ENCODE measurements around the gene RYK.
"Not testable (repeated sequence)": the region's sequence is repeated elsewhere in the genome, so short reads cannot be mapped to it uniquely, and the experiment has no call there.

Gene RYK

DNA sequence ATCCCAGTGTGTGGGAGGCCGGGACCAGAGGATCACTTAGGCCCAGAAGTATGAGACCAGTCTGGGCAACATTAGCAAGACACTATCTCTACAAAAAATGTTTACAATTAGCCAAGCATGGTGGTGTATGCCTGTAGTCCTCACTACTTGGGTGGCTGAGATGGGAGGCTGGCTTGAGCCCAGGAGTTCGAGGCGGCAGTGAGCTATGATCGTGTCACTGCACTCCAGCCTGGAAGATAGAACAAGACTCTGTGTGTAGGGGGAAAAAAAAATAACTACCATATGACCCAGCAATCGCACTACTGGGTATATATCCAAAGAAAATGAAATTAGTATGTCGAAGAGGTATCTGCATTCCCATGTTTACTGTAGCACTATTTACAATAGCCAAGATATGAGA, 22.6 kb downstream of the RYK start:
- Histone ChIP-seq H3K9ac (ENCODE audit: low read depth, low read length, poor library complexity, severe bottlenecking) (no peak overlapping the region), H4K20me1 (ENCODE audit: insufficient read depth, low read length, poor library complexity, severe bottlenecking) (peaks cover 25% of the 10 kb centered on the region), H2AFZ (ENCODE audit: low read length) (no peak overlapping the region), H3K36me3 (ENCODE audit: insufficient read depth, low read length) (no peaks in the 10 kb centered on the region), H3K4me3 (ENCODE audit: low read length, poor library complexity, severe bottlenecking) (no peak overlapping the region), H3K4me1 (ENCODE audit: insufficient read depth, low read length, poor library complexity, severe bottlenecking) (peaks cover 18% of the 10 kb centered on the region), H3K9me3 (ENCODE audit: insufficient read depth, low read depth, low read length) (no peaks in the 10 kb centered on the region), H3K9me2 (replicated peaks; ENCODE audit: low read depth, low read length) (no peaks in the 10 kb centered on the region), H3K27me3 (ENCODE audit: insufficient read depth, low read length, poor library complexity, severe bottlenecking) (no peaks in the 10 kb centered on the region), H3F3A (ENCODE audit: low read depth) (no peaks in the 10 kb centered on the region), H3K4me2 (ENCODE audit: low read depth, low read length, poor library complexity, severe bottlenecking) (no peak overlapping the region), H3K79me2 (ENCODE audit: insufficient read depth, low read length) (peaks cover 91% of the 10 kb centered on the region)
- TF ChIP-seq, protein P1, sequence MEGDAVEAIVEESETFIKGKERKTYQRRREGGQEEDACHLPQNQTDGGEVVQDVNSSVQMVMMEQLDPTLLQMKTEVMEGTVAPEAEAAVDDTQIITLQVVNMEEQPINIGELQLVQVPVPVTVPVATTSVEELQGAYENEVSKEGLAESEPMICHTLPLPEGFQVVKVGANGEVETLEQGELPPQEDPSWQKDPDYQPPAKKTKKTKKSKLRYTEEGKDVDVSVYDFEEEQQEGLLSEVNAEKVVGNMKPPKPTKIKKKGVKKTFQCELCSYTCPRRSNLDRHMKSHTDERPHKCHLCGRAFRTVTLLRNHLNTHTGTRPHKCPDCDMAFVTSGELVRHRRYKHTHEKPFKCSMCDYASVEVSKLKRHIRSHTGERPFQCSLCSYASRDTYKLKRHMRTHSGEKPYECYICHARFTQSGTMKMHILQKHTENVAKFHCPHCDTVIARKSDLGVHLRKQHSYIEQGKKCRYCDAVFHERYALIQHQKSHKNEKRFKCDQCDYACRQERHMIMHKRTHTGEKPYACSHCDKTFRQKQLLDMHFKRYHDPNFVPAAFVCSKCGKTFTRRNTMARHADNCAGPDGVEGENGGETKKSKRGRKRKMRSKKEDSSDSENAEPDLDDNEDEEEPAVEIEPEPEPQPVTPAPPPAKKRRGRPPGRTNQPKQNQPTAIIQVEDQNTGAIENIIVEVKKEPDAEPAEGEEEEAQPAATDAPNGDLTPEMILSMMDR (conservative IDR thresholded peaks at IDR 0.05; ENCODE audit: low read length), result no peak
- no peak for TF ChIP-seq EZH2phosphoT487 (IDR thresholded peaks at IDR 0.05; ENCODE audit: borderline replicate concordance)

DNA sequence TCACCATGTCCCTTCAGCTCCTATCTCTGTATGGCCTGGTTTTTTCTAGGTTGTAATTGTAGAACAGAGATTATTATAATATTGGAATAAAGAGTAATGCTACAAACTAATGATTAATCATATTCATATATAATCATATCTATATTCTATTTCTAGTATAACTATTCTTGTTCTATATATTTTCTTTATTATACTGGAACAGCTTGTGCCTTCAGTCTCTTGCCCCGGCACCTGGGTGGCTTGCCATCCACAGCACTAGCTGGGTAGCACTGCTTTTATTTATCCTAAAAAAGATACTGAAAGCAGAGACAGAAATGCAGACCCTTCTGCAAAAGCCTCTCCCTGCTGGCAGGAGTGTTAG, 25.9 kb downstream of the RYK start:
- H2AFZ ChIP-seq (ENCODE audit: low read length); H3K9me3 ChIP-seq (ENCODE audit: insufficient read depth, low read depth, low read length); H3K36me3 ChIP-seq (ENCODE audit: insufficient read depth, low read length); H3K4me1 ChIP-seq (ENCODE audit: insufficient read depth, low read length, poor library complexity, severe bottlenecking); H3K27me3 ChIP-seq (ENCODE audit: insufficient read depth, low read length, poor library complexity, severe bottlenecking); H3K9me2 ChIP-seq (replicated peaks; ENCODE audit: low read depth, low read length); H3K4me2 ChIP-seq (ENCODE audit: low read depth, low read length, poor library complexity, severe bottlenecking); H3K4me3 ChIP-seq (ENCODE audit: low read length, poor library complexity, severe bottlenecking); H3K9ac ChIP-seq (ENCODE audit: low read depth, low read length, poor library complexity, severe bottlenecking); H3F3A ChIP-seq (ENCODE audit: low read depth): not testable (repeated sequence)
- H3K79me2 ChIP-seq (ENCODE audit: insufficient read depth, low read length), result peaks cover 75% of the 10 kb centered on the region
- peaks cover 16% of the 10 kb centered on the region for H4K20me1 ChIP-seq (ENCODE audit: insufficient read depth, low read length, poor library complexity, severe bottlenecking)

DNA sequence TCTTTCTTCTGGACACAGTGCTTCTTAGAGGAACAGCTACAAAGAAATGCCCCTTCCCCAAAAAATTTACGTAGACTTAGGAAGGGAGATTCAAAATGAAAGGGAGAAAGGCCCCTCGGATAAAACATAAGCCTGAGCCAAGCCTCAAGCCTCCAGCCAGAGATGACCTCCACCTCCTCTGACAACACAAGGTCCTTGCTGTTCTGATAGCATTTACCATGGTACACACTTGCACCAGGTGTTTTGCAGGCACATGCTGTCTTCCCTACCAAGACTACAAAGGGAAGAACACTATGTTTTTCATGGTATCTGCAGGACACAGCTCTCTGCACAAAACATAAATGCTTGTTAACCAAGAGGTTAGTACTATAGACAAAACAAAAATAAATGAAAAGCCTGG, 27.8 kb downstream of the RYK start:
- TF ChIP-seq, protein P1 (conservative IDR thresholded peaks at IDR 0.05; ENCODE audit: low read length), result no peak
- peaks cover 55% of the 10 kb centered on the region for H3K79me2 ChIP-seq (ENCODE audit: insufficient read depth, low read length)

DNA sequence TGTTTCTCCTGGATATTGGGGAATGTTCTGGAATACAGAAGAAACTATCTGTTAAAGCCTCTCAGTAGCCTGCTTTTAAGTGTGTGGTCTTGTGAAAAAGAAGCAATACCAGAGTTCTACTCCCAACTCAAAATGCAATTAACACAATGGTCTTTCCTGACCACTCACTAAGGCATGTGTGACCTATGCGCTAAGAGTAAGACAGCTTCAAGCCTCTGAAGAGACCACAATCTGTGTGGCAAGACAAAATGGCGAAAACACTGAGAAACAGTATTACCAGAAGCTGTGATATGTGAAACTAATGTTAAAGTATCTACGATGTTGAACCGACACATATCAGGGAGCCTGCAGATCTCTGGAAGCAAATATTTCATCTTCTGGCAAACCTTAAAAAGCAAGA, 33.8 kb downstream of the RYK start:
- Histone ChIP-seq H3K9ac (ENCODE audit: low read depth, low read length, poor library complexity, severe bottlenecking) (no peak overlapping the region), H3K9me2 (replicated peaks; ENCODE audit: low read depth, low read length) (no peaks in the 10 kb centered on the region)
- TF ChIP-seq, protein P1 (conservative IDR thresholded peaks at IDR 0.05; ENCODE audit: low read length), result no peak
- no peak for TF ChIP-seq EZH2phosphoT487 (IDR thresholded peaks at IDR 0.05; ENCODE audit: borderline replicate concordance)

More for the DNA sequence above, 27.8 kb downstream of the RYK start:
- H3K36me3 ChIP-seq (ENCODE audit: insufficient read depth, low read length), result 0 out of 2 replicates have a peak, but pooled peaks cover 8% of the 10 kb centered on the region
- no peaks in the 10 kb centered on the region for H3K27me3 ChIP-seq (ENCODE audit: insufficient read depth, low read length, poor library complexity, severe bottlenecking)
- H3K9me3 ChIP-seq (ENCODE audit: insufficient read depth, low read depth, low read length), result no peaks in the 10 kb centered on the region
- H4K20me1 ChIP-seq (ENCODE audit: insufficient read depth, low read length, poor library complexity, severe bottlenecking), result peaks cover 19% of the 10 kb centered on the region
- H3K4me1 ChIP-seq (ENCODE audit: insufficient read depth, low read length, poor library complexity, severe bottlenecking), result peaks cover 9% of the 10 kb centered on the region
- no peak overlapping the region for H2AFZ ChIP-seq (ENCODE audit: low read length)
- H3K9ac ChIP-seq (ENCODE audit: low read depth, low read length, poor library complexity, severe bottlenecking), result no peak overlapping the region
- no peaks in the 10 kb centered on the region for H3K9me2 ChIP-seq (replicated peaks; ENCODE audit: low read depth, low read length)
- no peak overlapping the region for H3K4me2 ChIP-seq (ENCODE audit: low read depth, low read length, poor library complexity, severe bottlenecking)
- H3F3A ChIP-seq (ENCODE audit: low read depth), result no peaks in the 10 kb centered on the region
- no peak overlapping the region for H3K4me3 ChIP-seq (ENCODE audit: low read length, poor library complexity, severe bottlenecking)

More for the DNA sequence above, 33.8 kb downstream of the RYK start:
- Histone ChIP-seq H3F3A (ENCODE audit: low read depth) (no peaks in the 10 kb centered on the region), H4K20me1 (ENCODE audit: insufficient read depth, low read length, poor library complexity, severe bottlenecking) (peaks cover 17% of the 10 kb centered on the region), H3K79me2 (ENCODE audit: insufficient read depth, low read length) (peaks cover 7% of the 10 kb centered on the region; the same call in 1 of the 2 replicates), H2AFZ (ENCODE audit: low read length) (no peak overlapping the region), H3K4me1 (ENCODE audit: insufficient read depth, low read length, poor library complexity, severe bottlenecking) (peaks cover 12% of the 10 kb centered on the region), H3K4me3 (ENCODE audit: low read length, poor library complexity, severe bottlenecking) (no peak overlapping the region), H3K36me3 (ENCODE audit: insufficient read depth, low read length) (peaks cover 13% of the 10 kb centered on the region; the same call in 1 of the 2 replicates), H3K4me2 (ENCODE audit: low read depth, low read length, poor library complexity, severe bottlenecking) (no peak overlapping the region), H3K9me3 (ENCODE audit: insufficient read depth, low read depth, low read length) (no peaks in the 10 kb centered on the region), H3K27me3 (ENCODE audit: insufficient read depth, low read length, poor library complexity, severe bottlenecking) (no peaks in the 10 kb centered on the region)

All from Loucy (cell line).